GM19395 (cell line): ENCODE data around the gene CC2D2B.
"Not testable (repeated sequence)": the region's sequence is repeated elsewhere in the genome, so short reads cannot be mapped to it uniquely, and the experiment has no call there.

Experiments
- ATAC-seq: cut with Tn5 transposase; IDR thresholded peaks from one replicate; pipeline ENCODE4 v1.9.1; 2021; ENCODE audit warnings: mild to moderate bottlenecking, moderate library complexity; ENCODE audit not compliant: unreplicated experiment

The CC2D2B gene

DNA sequence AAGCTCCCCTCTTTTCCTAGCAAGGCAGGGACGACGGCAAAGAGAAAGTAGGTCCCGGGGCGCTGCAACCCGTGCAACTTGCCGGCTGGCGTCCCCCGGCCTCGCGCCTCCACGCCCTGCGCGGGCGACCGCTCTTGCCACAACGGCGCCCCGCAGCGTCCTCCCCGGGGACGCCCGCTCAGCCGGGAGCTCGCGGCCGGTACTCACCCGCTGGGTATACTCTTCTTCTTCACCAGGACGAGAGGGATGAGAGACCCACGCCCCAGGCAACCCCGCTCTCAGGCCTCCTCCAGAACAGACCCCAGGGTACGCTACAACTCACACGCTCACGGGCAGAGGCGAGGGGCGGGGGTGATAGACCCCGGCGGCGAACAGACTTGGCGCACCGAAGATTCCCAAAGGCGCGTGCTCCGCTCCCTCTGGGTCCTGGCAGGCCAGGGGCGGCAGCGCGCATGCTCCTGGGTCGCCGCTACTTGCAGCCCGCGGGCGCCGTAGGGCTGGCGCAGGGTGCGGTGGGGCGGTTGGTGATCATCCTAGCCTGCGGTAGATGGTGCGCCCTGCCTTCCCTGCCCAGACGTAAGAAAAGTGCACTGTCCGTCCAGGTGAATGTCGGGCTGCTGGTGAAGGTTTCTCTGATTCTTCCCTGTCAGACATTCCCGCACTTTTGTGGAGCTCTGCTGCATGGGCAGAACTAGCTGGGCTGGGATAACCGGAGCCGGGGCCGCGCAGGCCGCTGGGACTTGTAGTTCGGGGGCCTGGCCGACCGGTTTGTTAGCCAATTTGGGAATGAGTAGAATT lies at the start of gene CC2D2B:
TSS of gene CC2D2B (plus strand) at position 520 of the 798 bp plus-strand sequence. CDS start 3,349 bp downstream, outside the sequence.
- peak; percentile 88 for ATAC-seq

DNA sequence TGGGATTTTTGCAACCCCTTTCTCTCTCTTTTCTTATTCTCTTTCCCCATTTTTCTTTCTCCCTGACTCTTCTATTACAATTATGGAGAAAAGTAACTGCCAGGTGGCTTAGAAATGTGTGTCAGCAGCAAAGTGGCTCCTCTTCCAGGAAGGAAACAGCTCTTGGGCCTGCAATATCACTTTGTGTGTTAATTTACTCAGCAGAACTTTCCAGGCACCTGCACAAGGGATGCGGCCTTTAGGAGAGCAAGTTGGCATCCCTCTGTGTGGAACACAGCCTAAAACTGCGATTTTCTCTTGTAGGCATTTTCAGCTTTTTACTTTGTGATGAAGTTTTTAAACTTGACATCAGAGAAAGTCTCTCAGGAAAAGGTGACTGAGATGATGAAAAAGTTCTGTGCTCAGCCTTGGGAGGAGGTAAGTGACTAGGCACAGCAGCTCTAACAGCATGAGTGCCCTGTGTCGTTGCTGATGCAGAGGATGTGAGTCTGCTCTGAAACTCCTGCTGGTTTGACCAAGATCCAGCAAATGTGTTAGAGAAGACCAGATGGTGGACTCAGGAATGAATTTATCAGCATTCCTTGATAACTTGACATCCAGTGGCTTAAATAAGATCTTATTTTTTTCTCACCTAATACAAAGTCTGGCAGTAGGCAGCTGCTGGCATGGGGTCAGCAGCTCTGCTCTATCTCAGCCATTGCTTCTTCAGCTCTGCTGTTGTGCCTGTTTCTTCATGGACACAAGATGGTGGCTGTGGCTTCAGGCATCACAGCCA lies 47.4 kb upstream of the CC2D2B start:
- no peak for ATAC-seq

DNA sequence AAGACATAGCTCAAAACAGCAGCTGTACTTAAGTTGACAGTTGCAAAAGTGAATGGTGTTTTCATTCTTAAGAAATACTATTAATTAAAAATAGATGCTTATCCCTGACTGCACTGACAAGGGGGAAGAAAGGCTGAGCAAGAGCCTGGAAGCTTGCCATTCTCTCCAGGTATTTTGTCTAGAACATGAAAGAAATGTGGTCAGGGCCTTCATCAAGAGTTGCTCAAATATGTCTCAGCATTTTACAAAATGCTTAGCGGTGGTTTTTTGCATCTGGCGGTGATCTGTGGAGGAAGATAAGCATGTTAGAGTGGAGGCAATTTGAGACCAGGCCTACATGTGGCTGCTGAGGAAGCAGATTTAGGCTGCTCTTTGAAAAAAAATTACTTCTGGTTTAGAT lies 46.4 kb upstream of the CC2D2B start:
- ATAC-seq, result no peak

GRCh38 chr10:95864906-95865813 lies 42.6 kb upstream of the CC2D2B start:
- ATAC-seq, result peak; percentile 94

DNA sequence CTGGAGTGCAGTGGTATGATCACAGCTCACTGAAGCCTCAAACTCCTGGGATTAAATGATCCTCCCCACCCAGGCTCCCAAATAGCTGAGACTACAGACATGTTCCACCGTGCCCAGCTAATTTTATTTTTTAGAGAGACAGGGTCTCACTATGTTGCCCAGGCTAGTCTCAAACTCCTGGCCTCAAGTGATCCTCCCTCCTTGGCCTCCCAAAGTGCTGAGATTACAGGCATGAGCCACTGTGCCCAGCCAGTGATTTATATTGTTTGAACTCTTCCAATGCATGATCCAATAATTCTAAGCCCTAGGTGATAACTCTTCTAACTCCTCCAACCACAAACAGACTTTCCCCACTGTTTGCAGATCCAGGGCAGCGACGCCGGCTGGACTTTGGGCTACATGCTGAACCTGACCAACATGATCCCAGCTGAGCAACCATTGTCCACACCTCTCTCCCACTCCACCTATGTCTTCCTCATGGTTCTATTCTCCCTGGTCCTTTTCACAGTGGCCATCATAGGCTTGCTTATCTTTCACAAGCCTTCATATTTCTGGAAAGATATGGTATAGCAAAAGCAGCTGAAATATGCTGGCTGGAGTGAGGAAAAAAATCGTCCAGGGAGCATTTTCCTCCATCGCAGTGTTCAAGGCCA lies 41.8 kb upstream of the CC2D2B start:
- no peak for ATAC-seq

DNA sequence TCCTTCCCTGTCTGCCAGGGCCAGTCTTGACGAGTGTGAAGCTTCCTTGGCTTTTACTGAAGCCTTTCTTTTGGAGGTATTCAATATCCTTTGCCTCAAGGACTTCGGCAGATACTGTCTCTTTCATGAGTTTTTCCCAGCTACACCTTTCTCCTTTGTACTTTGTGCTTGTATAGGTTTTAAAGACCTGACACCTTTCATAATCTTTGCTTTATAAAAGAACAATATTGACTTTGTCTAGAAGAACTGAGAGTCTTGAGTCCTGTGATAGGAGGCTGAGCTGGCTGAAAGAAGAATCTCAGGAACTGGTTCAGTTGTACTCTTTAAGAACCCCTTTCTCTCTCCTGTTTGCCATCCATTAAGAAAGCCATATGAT lies 41.3 kb upstream of the CC2D2B start:
- ATAC-seq, result no peak

DNA sequence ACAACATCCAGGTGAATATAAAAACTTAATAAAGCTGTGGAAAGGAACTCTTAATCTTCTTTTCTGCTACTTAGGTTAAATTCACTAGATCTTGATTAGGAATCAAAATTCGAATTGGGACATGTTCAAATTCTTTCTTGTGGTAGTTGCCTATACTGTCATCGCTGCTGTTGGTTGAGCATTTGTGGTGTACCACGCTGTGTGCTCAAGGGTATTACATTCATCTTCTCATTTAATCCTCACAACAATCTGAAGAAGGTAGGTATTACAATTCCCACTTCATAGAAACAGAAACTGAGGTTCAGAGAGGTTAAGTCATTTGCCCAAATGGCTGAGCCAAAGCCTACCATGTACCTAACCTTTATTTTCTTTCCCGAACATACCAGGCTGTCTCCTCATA lies 39.9 kb upstream of the CC2D2B start:
- no peak for ATAC-seq

DNA sequence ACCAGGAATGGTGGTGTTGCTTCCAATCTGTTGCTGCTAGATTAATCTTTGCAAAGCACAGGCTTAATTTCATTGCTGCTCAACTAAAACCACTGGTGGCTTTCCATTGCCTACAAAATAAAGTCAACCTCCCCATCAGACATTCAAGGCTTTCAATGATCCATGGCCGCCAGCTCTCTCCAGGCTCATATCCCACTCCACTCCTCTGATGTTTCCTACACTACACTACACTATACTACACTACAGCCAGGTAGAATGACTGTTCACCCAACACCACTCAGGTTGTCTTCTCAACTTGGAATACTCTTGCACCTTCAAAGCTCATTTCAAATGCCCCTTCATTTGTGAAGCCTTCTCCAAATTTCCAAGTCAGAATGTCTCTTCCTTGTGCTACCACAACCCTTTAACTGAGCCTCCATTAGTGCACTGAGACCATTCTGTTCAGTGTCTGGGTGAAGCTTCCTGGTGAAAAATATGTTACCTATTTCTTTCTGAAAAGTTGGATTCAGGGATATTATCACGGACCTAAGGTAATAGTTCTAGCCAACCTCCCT lies 35.5 kb upstream of the CC2D2B start:
- ATAC-seq, result no peak

- no peak for ATAC-seq
These were observed 34.6 kb upstream of the CC2D2B start for GRCh38 chr10:95873139-95873538.

DNA sequence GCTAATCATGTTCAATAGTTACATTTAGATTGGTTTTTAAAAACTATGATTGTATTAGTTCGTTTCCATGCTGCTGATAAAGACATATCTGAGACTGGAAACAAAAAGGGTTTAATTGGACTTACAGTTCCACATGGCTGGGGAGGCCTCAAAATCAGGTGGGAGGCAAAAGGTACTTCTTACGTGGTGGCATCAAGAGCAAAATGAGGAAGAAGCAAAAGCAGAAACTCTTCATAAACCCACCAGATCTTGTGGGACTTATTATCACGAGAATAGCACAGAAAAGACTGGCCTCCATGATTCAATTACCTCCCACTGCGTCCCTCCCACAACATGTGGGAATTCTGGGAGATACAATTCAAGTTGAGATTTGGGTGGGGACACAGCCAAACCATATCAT lies 34.1 kb upstream of the CC2D2B start:
- no peak for ATAC-seq

DNA sequence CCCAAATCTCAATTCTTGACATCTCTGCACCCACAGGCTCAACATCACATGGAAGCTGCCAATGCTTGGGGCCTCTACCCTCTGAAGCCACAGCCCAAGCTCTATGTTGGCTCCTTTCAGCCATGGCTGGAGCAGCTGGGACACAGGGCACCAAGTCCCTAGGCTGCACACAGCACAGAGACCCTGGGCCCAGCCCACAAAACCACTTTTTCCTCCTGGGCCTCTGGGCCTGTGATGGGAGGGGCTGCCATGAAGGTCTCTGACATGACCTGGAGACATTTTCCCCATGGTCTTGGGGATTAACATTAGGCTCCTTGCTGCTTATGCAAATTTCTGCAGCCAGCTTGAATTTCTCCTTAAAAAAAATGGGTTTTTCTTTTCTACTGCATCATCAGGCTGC lies 33.0 kb upstream of the CC2D2B start:
- ATAC-seq, result not testable (repeated sequence)

GRCh38 chr10:95876756-95877155 lies 31.0 kb upstream of the CC2D2B start:
- ATAC-seq, result no peak

GRCh38 chr10:95877881-95878280 lies 29.9 kb upstream of the CC2D2B start:
- ATAC-seq, result peak; percentile 45

- ATAC-seq, result peak; percentile 54
These were observed 27.1 kb upstream of the CC2D2B start for GRCh38 chr10:95880704-95881103.

GRCh38 chr10:95881316-95881715 lies 26.5 kb upstream of the CC2D2B start:
- no peak for ATAC-seq

DNA sequence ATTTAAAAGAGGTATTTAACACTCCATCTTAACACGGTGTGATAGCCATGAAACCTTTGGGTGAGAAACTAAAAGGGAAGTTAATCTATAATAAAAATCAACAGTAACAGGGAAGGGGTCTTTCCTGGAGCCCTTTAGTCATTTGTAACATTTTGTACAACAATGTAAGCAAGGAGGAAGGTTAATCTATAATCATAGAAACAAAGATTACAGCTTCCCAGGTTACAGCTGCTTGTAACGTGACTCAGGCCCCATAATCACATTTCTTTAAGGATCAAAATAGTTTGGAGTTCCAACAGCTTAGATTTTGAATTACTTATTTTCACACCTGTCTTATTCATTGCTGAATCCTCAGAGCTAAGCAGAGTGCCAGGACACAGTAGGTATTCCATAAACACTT lies 17.9 kb upstream of the CC2D2B start:
- ATAC-seq, result no peak

- no peak for ATAC-seq
These were observed 11.5 kb upstream of the CC2D2B start for GRCh38 chr10:95896071-95896850.

GRCh38 chr10:95905897-95906580 lies 1.7 kb upstream of the CC2D2B start:
- ATAC-seq, result not testable (repeated sequence)
